ENCODE results near the gene ERMP1.

- no peak for TF ChIP-seq CTCF (IDR thresholded peaks at IDR 0.05)
- TF ChIP-seq EZH2 (IDR thresholded peaks at IDR 0.05; ENCODE audit: borderline replicate concordance, insufficient read depth, low read depth, low read length, poor library complexity, severe bottlenecking): no peak
Observed at GRCh38 chr9:5778805-5779204, 54.1 kb downstream of the ERMP1 start.
